ENCODE measurements around the gene IGFL1.
"Not testable (repeated sequence)": the region's sequence is repeated elsewhere in the genome, so short reads cannot be mapped to it uniquely, and the experiment has no call there.

Gene IGFL1

DNA sequence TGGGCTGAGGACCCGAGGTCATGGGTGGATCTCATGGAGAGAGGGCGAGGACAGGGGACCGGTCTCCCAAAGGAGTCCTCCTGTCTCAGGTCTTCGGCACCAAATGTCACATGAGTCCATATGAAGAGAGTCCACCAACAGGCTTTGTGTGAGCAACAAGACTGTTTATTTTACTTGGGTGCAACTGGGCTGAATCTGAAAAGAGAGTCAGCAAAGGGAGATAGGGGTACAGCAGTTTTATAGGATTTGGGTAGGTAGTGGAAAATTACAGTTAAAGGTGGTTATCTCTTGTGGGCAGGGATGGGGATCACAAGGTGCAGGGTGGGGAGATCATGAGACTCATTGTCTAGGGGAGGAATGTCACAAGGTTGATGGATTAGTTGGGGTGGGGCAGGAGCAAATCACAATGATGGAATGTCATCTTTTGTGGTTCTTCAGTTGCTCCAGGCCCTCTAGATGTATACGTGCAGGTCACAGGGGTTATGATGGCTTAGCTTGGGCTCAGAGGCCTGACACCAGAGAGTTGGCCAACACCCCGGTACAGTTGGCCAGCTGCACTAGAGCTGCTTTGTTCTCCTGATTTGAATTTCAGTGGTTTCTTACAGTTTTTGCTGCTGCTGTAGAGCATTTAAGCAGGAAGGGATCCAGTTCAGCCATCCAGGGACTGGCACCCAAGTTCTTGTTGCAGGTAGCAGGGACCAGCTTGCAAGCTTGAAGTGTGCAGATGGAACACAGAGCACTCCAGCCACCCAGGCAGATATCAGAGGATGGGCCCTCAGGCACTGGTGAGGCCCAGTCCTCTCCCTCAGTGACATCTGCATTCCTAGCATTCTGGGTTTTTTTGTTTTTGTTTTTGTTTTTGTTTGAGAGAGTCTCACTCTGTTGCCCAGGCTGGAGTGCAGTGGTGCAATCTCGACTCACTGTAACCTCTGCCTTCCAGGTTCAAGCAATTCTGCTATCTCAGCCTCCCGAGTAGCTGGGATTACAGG, 26.4 kb upstream of the IGFL1 start:
- H3K4me3 ChIP-seq (ENCODE audit: control insufficient read depth, low read depth, low read length) = no peak overlapping the region
- DNase-seq (ENCODE audit: low read depth) = no peak
- TF ChIP-seq, protein P1, sequence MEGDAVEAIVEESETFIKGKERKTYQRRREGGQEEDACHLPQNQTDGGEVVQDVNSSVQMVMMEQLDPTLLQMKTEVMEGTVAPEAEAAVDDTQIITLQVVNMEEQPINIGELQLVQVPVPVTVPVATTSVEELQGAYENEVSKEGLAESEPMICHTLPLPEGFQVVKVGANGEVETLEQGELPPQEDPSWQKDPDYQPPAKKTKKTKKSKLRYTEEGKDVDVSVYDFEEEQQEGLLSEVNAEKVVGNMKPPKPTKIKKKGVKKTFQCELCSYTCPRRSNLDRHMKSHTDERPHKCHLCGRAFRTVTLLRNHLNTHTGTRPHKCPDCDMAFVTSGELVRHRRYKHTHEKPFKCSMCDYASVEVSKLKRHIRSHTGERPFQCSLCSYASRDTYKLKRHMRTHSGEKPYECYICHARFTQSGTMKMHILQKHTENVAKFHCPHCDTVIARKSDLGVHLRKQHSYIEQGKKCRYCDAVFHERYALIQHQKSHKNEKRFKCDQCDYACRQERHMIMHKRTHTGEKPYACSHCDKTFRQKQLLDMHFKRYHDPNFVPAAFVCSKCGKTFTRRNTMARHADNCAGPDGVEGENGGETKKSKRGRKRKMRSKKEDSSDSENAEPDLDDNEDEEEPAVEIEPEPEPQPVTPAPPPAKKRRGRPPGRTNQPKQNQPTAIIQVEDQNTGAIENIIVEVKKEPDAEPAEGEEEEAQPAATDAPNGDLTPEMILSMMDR (IDR thresholded peaks at IDR 0.05; ENCODE audit: control insufficient read depth, insufficient read depth, low read depth, low read length, missing control alignments) = no peak

GRCh38 chr19:46204008-46204407, 25.5 kb upstream of the IGFL1 start:
- H3K4me3 ChIP-seq (ENCODE audit: control insufficient read depth, low read depth, low read length) = no peak overlapping the region
- DNase-seq (ENCODE audit: low read depth) = no peak
- TF ChIP-seq, protein P1 (IDR thresholded peaks at IDR 0.05; ENCODE audit: control insufficient read depth, insufficient read depth, low read depth, low read length, missing control alignments) = no peak

DNA sequence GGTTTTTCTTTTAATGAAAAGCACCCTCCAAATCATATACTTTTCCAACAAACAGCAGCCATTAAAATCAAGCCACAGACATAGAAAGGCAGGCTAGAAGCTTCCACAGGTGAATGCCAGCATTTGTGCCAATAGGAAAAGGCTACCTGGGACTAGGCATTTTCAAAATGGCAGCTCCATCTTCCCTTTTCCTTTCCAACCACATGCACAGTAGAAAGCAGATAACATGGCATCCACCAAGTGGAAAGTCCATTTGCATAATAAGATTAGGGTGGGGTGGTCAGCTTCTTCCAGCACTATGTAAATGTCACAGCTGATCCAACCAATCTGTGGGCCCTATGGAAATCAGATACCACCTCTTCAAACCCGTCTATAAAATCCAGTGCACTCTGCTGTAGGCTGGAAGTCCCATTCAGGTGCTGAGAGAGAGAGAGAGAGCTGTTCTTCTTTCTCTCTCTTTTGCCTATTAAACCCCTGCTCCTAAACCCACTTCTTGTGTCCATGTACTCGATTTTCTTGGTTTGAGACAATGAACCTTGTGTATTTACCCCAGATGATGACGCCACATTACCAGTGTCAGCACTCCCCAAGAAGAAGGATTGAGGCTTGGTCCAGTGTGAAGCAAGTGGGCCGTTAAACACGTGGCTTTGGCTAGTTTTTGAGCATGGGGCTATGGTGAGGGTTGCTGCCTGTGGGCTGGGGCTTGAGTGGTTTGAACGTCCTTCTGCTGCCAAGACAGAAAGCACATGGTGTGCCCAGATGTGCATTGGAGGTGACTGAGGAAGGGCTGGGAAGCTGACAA, 24.2 kb upstream of the IGFL1 start:
- TF ChIP-seq, protein P1 (IDR thresholded peaks at IDR 0.05; ENCODE audit: control insufficient read depth, insufficient read depth, low read depth, low read length, missing control alignments) = no peak
- no peak overlapping the region for H3K4me3 ChIP-seq (ENCODE audit: control insufficient read depth, low read depth, low read length)
- DNase-seq (ENCODE audit: low read depth) = no peak

GRCh38 chr19:46206176-46206575, 23.4 kb upstream of the IGFL1 start:
- TF ChIP-seq, protein P1 (IDR thresholded peaks at IDR 0.05; ENCODE audit: control insufficient read depth, insufficient read depth, low read depth, low read length, missing control alignments) = no peak
- H3K4me3 ChIP-seq (ENCODE audit: control insufficient read depth, low read depth, low read length) = no peak overlapping the region
- DNase-seq (ENCODE audit: low read depth) = no peak

DNA sequence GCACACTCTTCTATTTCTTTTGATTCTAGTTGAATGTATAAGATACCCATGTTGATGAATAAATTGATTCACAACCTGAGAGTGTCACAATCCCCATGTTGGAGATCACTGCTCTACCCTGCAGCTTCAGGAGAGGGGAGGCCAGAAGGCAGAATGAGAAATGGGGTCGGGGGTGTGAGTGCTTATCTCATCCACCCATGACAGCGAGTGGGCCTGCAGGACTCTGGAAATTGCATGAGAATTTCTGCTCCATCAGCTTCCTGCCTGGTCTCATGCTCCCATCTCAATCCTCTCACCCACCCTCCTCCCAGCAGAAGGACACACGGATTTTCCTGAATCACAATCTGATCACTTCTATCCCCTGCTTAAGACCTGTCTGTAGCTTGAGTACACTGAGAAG, 22.9 kb upstream of the IGFL1 start:
- H3K4me3 ChIP-seq (ENCODE audit: control insufficient read depth, low read depth, low read length) = no peak overlapping the region
- TF ChIP-seq, protein P1 (IDR thresholded peaks at IDR 0.05; ENCODE audit: control insufficient read depth, insufficient read depth, low read depth, low read length, missing control alignments) = no peak
- DNase-seq (ENCODE audit: low read depth) = no peak

DNA sequence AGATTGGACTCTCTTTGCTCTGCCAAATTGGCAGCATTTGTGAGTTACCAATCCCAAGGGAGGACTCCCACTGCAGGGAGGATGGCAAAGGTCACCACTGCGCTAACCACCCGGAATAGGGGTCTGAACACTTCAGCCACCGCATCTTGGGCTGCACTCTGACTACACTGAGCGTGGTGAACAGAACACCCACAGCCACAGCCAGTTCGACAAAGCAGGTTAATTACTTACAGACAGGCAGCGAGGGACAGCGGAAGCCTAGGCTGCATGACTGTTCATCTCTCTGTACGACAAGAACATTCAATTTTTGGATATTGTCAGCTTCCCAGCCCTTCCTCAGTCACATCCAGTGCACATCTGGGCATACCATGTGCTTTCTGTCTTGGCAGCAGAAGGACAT, 21.7 kb upstream of the IGFL1 start:
- DNase-seq (ENCODE audit: low read depth); H3K4me3 ChIP-seq (ENCODE audit: control insufficient read depth, low read depth, low read length): not testable (repeated sequence)

DNA sequence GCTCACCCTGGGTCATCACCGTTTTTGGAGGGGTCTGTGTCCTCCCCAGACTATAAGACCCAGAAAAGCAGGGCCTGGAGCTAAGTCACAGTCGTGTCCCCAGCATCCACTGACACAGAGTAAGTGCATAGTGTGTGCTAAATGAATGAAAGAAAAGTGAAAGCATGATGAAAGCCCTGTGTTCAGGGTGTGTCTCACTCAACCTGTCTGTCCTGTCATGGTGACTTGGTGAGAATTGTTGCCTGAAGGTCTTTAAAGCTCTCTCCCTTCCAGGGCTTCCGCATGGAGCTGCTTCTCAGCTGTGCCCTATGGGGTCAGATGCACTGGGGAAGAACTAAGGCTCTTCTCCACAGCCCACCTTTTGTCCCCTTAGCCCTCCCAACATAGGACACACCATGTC, 20.5 kb upstream of the IGFL1 start:
- no peak overlapping the region for H3K4me3 ChIP-seq (ENCODE audit: control insufficient read depth, low read depth, low read length)
- TF ChIP-seq, protein P1 (IDR thresholded peaks at IDR 0.05; ENCODE audit: control insufficient read depth, insufficient read depth, low read depth, low read length, missing control alignments) = no peak
- DNase-seq (ENCODE audit: low read depth) = no peak

All from AG09309 (cell line).